Pulmonary artery endothelial cell (primary cell): Measurements from ENCODE around the gene COL18A1. TPM values are rescaled to one million over a fixed set of nuclear protein-coding genes. Genes with fewer than 3 reads are reported as not detected.
"Not testable (repeated sequence)": the region's sequence is repeated elsewhere in the genome, so short reads cannot be mapped to it uniquely, and the experiment has no call there.

Source experiments
- DNase-seq: peaks from one replicate; pipeline ENCODE4 v3.0.0-alpha.2; 2011; ENCODE audit warnings: low read depth, low spot score
- total RNA-seq: library from RNA; depleted of rRNA; stranded (reverse); fragments of >200 nt; gene quantifications from 2 replicates; pipeline ENCODE4 v1.2.3, GENCODE V29; 2014

The COL18A1 gene
- total RNA-seq, 1 donor from 2014 or later: 164 TPM

DNA sequence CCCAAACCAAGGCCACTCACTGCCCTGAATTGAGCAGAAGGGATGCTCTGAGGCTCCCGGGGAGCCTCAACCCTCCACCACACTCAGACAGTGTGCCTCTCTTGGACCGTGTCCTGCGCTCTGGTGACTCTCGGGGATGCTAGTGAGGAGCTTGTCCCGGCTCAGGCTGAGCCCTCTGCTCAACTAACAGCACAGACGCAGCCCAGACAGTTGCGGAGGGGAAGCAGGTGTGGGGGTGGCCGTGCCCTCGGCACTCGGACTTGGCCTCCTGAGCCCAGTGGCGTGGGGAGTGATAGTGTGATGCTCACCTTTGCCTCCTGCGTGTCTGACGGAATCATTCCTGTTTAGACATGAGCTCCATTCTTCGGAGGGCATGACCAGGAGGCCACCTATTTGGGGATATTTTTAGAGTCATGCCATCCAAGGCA lies 152.7 kb downstream of the COL18A1 start:
- DNase-seq: no peak

DNA sequence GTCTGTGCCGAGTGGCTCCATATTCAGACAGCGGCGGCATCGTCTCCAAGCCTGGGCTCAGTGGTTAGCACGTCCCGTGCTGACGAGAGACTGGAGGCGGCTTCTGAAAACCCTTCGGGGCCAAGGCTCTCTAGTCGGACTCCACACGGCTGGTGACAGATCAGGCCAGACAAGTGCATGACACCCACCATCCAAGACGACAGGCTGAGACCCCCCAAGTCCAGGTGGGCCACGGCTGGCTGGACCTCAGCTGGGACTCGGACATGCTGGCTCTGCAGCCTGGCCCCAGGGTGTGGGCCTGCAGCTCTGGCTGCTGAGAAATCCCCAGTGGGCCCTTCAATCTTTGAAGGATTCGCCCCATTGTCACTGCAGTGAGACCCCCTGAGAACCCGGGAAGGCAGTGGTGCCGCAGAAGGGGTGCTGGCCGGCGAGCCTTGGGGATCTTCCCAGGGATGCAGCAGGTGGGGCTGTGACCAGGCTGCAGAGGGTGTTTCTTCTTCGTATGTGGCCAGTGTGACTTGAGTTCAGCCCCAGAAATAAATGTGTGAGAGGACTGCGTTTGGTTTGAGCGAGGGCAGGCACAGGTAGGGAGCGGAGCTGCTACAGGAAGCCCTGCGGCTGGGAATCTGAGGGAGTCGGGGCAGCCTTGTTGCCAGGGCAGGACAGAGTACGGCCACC lies 153.2 kb downstream of the COL18A1 start:
- DNase-seq: no peak

DNA sequence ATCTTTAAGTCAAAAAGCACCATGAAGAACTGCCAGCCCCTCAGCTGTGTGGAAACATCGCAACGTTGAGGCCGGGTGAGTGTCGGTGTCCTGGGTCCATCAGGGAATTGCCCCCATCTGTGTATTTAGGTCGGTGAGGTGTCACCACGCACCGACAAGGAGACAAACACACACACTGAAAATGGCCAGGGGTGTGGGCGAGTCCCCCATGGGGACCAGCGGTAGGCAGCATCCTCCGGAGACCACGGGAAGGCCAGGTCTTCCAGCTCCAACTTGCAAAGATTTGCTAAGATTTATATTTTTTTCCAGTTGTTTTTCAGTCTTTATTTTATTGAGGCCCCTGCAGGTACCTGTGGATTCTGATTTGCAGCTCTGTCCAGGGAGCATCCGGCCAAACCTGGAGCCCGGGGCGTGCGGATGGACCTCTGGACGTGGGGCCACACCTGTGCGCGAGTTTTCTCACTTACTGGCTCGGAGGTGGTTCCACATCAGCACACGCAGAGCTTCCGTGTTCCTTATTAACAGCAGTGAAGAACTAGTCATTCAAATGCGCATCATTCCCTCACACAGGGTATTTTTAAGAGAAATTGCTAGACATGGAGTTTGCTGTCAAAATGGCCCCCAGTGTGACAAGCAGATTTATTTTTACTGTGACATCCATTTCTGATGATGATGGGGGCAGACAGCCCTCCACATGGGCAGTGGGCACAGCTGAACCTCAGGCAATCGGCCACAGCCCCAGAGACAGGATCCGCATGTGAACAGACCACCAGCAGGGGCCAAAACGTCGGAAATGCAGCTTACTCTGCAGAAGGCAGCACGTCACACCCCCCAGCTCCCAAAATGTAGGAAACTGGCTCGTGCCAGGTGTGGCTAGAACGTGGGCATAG lies 154.5 kb downstream of the COL18A1 start:
- no peak for DNase-seq

DNA sequence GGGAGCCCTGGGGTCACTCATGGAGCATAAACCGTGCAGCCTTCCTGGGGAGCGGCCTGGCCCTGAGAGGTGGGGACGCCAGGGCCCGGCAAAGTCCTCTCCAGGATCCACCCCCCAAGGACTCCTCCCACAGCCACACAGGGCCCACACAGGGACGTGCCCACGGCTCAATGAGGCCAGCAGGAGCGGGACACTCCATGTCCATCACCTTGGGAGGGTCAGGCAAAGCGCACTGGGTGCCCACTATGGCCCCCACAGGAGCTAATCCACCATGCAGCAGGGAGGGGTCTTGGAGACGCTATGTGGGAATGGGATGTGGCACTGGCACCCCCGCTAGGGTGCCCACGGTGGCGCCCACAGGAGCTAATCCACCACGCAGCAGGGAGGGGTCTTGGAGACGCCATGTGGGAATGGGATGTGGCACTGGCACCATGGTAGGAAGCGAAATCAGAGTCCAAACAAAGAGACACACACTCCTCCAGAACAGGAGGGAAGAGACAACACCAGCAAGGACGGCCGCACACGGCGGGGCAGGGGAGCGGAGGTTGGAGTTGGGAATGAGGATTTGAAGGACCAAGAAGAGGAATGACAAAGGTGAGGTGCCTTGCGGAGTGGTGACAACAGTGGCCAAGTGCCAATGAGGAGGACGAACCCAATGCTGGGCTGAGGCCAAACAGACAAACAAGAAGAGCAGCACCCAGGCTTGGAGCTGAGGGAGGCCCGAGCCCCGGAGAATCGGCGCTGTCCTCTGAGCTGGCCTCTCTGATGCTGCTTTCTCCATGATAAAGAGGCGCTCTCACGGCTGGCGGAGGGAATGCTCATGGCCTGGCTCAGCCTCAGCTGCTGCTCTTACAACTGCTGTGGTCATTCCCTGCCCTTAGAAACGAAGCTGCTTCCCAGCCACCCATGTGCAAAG lies 155.4 kb downstream of the COL18A1 start:
- DNase-seq: no peak

DNA sequence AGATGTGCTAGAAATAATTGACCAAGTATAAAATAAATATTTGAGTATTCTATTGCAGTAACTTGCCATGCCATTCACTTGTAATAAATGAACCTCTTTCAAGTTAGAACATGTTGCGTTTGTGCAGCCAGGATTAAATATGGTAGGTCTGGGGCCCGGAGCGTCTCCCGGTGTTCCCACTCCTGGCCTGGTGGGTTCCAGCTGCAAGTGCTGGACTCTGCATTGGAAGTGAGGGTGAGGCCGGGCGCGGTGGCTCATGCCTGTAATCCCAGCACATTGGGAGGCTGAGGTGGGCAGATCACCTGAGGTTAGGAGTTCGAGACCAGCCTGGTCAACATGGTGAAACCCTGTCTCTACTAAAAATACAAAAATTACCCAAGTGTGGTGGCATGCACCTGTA lies 156.3 kb downstream of the COL18A1 start:
- not testable (repeated sequence) for DNase-seq

DNA sequence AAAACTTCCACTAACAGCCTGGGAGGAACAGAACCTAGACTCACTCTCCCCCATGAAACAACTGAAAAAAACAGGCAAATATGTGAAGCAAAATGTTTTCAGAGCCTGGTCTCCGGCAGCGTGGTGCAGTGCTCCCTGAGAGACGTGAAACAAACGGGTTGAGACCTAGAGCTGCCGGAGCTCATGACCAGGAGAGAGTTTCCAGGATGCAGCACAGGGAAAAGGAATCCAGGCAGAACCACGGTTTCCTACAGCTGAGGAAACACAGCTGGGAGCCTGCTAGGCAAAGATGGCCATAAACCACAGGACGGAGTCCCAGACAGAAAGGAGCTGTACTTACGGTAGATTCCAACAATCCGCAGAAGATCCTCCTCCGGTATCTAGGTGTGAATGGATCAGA lies 157.4 kb downstream of the COL18A1 start:
- DNase-seq: no peak

DNA sequence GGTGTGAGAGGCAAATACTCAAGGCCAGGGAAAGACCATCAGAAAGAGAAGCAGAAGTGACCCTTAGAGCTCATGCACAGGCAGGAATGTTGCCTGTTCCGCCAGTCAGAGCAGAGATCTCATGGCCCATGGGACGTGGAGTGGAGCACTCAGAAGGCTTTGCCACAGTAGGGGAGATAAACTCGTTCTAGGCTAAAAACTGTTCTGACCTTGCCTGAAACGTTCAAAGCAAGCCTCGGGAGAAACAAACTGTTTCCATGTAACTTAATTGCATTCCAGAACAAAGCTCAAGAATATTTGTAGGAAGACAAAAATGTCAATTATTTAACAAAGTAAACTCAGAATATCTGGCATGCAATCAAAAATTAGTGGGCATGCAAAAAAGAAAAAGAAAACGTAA lies 158.0 kb downstream of the COL18A1 start:
- no peak for DNase-seq

Other genes with a start within 250 kb of the COL18A1 start
- gene POFUT2, start 117.3 kb upstream of the COL18A1 start, total RNA-seq: 21.5 and 25.5 TPM in 2 replicates
- 16.3 and 21.9 TPM in 2 replicates for gene SLC19A1, start 137.3 kb downstream of the COL18A1 start, total RNA-seq
- 0.13 and 0.14 TPM in 2 replicates for gene PCBP3, start 238.6 kb downstream of the COL18A1 start, total RNA-seq